ENCODE results near the gene FRMPD2.

DNA sequence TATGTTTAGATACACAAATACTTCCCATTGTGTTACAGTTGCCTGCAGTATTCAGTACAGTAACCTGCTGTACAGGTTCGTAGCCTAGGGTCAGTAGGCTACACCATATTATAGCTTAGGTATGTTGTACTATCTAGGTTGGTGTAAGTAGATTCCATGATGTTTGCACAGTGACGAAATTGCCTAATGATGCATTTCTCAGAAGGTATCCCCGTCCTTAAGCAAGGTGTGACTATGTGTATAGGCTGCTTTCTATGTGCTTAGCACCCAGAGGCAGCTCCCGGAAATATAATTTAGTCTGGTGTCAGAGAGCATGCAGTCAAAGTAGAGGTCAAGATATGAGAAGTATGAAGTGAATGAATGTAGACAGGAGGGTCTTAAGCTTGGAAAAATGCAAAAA is 41.7 kb upstream of the FRMPD2 start:
- TF ChIP-seq, protein P1, sequence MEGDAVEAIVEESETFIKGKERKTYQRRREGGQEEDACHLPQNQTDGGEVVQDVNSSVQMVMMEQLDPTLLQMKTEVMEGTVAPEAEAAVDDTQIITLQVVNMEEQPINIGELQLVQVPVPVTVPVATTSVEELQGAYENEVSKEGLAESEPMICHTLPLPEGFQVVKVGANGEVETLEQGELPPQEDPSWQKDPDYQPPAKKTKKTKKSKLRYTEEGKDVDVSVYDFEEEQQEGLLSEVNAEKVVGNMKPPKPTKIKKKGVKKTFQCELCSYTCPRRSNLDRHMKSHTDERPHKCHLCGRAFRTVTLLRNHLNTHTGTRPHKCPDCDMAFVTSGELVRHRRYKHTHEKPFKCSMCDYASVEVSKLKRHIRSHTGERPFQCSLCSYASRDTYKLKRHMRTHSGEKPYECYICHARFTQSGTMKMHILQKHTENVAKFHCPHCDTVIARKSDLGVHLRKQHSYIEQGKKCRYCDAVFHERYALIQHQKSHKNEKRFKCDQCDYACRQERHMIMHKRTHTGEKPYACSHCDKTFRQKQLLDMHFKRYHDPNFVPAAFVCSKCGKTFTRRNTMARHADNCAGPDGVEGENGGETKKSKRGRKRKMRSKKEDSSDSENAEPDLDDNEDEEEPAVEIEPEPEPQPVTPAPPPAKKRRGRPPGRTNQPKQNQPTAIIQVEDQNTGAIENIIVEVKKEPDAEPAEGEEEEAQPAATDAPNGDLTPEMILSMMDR (IDR thresholded peaks at IDR 0.05) = no peak
- TF ChIP-seq POLR2A (IDR thresholded peaks at IDR 0.05) = no peak

All from lower leg skin (tissue), 3 donors.